GM12891 (cell line): ENCODE results near the gene SLC22A2.

ENCODE experiments used
- POLR2A ChIP-seq: IDR thresholded peaks from 2 replicates; pipeline ENCODE4 v1.6.1; 2011; ENCODE audit warnings: low read depth, low read length, control low read depth
- POLR2AphosphoS5 ChIP-seq: IDR thresholded peaks from 2 replicates; pipeline ENCODE4 v1.6.1; 2011; ENCODE audit warnings: low read depth, low read length, control low read depth
- POU2F2 ChIP-seq: IDR thresholded peaks from 2 replicates; pipeline ENCODE4 v1.6.1; 2011; ENCODE audit warnings: low read depth, mild to moderate bottlenecking, control low read depth, low read length, moderate library complexity

GRCh38 chr6:160269023-160269521, 10.5 kb upstream of the SLC22A2 start:
- TF ChIP-seq POLR2AphosphoS5 (no peak), POLR2A (no peak), POU2F2 (no peak)
